ENCODE data around the gene PCP4.

The PCP4 gene

DNA sequence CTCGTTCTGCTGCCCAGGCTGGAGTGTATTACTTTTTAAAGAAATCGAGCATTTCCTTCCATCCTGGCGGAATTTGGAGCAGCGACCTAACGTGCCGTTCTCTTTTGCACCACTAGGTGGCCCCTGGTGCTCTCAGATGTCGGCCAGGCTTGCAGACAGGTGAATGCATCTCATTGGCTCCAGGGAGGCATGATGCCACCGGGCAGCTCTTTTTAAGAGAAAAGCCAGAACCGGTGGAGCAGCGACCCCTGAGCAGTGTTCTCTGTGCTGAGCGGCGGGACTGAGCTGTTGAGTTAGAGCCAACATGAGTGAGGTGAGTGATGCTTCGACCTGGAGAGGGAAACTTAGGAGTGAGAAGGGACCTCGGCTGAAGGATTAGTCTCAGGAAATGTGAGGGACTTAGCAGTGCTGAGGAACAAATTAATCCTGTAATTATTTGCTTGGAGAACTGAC, at the start of gene PCP4:
PCP4 (plus strand) TSS at position 241 of the 453 bp plus-strand sequence; CDS start at position 305, 64 bp downstream.
- DNase-seq: peak; percentile 89

DNA sequence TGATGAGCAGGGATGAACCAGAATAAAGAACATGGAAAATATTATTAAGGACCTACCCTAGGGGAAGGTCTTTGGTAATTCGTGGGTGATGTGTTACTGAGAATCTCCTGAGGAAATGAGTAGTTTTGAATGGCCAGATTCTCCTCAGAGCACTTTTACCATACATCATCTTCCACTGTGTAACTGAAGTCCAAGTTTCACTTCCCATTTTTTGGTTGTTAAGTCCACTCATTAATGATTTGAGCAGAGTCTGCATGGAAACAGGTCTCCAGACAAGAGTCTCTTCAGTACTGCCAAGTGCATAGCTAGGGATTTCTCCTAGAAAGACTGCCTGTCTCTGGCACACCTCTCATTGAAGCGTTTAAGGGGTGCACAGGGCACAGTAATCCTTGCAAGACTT, 48.7 kb upstream of the PCP4 start:
- no peak for DNase-seq

DNA sequence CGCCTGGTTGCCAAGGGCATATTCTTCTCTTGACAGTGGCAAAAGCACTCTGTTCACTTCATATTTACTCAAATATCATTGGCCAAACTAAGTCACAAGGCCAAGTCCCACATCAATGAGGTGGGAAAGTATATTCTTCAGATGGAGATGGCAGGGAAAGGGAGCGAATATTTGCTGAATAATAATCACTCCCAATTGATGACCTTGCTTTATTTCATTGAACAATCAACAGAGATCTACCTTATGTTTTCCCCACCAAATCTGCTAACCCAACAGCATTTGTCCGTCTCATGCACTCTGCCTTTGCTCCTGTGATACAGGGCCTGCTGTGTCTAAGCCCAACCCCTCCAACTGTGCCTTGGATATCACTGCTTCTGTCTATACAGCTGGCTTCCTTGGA, 45.2 kb upstream of the PCP4 start:
- DNase-seq: peak; percentile 7

DNA sequence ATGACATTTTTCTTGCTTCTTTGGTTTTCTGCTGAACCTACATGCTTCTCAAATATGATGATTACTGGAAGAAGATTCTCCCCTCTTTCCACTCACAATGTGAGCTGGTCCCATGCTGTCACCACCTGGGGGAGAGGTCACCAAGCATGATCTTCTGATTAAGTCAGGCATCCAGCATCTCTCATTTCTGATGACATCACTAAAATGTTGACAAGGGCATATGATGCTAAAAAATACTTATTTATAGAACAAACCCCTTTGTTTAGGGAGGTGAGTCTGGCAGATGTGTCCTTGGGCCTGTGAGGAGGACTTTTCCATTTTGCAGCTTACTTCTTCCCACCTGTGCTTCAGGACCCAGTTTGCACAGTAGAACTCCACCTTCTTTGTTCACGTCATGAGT, 42.0 kb upstream of the PCP4 start:
- no peak for DNase-seq

DNA sequence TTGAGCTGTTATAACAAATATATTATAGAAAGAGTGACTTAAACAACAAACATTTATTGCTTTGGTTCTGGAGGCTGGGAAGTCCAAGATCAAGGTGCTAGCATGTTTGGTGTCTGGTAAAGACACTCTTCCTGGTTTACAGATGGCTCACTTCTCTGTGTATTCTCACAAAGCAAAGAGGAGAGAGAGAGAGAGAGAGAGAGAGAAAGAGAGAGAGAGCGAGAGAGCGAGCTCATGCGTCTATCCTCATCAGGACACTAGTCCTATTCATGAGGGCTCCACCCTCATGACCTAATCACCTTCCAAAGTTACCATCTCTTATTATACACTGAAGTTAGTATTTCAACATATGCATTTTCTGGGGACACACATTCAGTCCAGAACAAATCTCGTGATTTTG, 32.7 kb upstream of the PCP4 start:
- DNase-seq: no peak

DNA sequence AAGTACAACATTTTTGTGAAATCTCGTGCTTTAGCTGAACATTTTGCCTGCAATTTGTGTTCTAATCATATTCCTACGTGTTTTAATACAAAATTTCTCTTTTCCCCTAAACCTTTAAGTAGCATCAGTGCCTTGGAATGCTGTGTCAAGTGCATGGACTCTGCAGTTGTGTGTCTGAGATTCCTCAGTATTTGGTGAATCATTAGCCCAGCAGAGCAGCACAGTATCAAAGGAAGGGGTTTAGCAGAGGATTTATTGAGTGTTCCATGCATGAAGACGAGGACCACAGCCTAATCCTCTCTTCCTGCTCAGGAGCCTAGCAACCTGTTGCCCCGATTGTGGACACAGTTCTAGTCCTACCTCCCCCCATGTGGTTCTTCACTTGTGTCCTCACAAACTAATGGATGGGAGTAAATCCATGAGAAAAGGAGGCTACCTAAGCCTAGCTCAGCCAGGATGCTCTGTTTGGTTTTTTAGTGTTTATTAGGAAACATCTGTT, 29.3 kb upstream of the PCP4 start:
- DNase-seq: no peak

DNA sequence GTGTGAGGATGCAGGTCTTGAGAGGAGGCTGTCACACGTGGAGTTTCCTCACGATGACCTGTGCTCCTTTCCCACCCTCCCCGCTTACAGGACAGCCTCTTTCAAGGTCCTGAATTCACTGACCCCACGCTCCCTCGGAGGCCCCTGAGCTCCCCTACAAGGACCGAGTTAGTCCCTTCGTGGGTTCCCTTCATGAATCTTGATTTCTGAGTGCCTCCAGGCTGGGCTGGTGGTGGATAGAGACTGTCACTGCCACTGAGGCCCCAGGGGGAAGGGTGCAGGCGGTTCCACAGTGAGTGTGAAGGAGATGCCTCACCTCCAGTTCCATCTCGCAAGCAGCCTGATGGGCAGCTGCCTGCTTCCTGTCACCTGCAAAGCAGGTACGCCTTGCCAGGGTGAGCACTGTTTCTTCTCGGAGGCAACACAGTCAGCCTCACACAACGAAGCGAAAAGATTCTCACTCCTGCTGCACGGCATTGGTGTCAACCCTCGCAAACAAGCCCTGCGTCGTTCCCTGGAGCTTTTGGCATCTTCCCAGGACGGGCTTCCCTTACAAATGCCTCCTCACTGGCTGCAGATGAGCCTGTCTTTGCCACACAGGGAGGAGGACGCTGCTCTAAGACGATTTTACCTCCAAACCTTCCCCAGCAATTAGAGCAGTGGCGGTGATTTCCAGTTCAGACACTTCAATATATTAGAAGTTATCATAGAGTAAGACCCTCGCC, 26.7 kb upstream of the PCP4 start:
- no peak for DNase-seq

DNA sequence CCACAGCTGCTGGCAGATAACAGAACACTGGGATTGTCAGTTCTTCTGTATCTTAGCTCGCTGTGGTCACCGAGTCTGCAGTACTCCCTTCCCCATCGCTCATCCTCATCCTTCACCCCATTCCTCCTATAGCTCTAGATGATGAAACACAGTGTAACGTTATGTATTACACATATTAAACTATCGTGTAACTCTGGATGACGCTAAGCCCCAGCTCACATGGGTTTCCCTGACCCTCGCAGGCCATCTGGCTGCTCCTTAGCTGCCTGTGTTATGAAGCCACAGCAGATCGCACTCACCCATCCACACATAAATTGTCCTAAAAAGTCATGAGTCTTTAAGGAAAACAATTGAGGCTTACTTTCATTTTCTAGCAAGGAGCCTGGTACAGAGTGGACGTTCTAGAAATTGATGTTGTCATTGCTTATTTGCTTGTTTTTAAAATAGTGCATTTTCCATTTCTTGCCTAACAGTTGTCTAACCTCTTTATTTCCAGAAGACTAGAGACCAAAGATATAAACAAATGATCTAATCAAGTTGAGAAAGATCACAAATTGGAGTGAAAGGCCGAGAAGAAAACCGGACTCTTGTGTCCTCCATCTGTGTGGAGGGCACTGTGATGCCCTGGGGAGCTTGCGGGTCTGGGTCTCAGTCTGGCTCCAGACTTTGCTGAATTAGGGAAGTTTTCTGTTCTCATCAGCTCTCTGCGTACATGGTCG, 24.3 kb upstream of the PCP4 start:
- DNase-seq: no peak

DNA sequence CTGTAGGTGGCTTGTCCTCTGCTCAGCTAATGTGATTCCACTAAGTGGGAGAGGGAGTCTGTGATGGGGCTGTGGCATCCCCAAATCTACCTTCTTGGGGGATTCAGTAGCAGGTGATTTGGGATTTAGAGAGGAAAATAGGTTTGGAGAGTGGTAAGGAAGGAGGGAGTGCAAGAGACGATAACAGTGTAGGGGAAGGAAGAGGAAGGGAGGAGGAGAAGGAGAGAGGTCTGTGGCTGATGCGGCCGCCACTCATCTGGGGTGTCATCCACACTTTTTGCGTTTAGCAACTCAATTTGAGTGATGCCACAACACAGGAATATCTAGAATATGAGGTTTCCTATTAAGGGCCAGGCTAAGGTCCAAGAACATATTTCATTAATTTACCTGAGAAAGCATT, 23.8 kb upstream of the PCP4 start:
- no peak for DNase-seq

DNA sequence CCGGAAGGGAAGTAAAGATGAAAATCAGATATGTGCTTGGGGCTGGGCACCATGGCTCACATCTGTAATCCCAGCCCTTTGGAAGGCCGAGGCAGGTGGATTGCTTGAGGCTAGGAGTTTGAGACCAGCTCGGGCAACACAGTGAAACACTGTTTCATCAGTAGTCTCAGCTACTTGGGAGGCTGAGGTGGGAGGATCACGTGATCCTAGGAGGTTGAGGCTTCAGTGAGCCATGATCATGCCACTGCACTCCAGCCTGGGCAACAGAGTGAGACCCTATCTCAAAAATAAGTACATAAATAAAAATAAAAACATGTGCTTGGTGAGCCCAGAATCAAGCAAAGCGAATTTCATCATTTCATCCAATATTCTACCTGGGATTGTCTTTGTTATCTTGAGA, 23.3 kb upstream of the PCP4 start:
- no peak for DNase-seq

DNA sequence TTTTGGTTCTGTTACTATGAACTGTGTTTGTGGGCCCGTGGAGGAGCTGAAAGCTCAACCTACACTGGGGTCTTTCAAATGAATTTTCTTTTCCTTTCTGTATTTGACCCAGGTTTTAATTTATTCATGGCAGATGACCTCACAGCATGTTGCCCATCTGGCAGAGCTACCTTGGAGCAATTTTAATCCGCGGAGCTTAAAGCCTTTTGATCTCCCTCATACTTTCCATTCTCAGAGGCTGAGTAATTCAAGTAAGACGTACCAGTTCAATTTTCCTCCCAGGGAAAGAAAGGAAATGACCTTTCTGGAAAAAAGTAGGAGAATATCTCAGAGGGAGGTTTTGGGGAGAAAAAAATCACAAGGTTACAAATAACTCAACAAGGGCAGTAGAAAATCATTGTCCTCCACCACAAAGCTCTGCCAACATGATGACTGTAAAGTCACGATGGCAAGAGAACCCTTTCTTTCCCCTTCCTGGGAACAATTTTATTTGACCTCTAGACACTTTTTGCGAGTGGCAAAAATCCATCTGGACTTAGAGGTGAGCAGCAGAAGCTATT, 21.6 kb upstream of the PCP4 start:
- peak; percentile 37 for DNase-seq

DNA sequence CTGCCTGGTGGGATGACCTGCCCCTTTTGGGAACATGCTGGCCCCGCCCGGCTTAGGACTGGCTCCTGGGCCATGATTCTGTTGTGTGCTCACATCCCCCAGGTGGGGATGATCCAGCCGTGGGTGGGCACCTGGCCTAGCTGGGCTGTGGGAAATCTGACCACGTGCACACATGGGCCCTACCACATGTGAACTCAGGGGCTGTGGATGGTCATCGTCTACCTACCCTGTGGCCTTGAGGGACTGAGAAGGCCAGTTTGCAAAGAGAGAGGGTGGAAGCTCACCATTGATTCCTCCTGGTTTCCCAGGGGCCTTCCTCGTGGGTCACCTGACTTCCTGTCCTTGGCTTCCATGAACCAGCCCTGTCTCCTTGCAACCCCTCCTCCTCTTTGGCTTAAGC, 19.4 kb upstream of the PCP4 start:
- DNase-seq: no peak

DNA sequence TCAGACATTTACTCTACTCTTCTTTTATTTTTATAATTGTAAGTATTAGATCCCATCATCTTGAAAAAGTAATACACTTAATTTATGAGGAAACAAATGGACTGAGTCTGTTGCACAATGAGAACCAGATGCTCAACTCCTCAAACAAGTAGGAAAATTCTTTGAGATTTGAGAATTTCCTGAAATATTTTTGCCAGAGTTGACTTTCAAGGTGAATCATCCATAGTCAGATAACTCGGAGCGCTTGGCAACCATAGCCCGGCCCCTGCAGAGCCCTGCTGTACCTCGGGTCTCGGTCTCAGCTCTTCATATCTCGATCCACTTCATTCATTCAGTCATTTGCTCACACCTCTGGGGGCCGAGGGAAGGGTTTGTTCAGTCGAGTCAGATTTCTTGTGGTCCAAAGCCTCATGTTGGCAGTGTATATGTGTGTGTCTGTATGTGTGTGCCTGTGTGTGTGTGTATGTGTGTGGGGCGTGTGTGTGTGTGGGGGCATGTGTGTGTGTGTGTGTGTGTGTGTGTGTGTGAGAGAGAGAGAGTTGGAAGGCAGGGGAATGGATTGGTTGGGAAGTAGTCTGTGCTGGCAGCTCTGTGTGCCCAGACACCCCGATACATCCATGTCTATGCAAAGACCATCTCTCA, 18.1 kb upstream of the PCP4 start:
- no peak for DNase-seq

DNA sequence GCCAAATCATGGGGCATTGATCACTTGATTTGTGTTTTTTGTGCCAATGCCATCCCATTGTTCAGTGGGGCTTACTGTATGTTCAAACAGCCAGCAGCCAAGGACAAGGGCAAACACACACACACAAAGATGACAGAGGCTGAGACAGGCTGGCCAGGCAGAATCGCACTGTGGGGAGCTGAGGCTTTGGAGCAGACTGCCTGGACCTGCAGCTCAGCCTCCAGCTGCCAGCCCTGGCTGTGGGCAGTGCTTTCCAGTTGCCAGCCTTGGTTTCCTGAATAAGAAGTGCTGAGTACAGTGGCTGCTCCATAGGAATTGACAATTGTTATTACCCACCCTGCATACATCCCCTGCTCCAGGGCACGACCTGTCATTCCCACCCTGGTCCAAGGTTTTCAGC, 16.9 kb upstream of the PCP4 start:
- peak; percentile 54 for DNase-seq

DNA sequence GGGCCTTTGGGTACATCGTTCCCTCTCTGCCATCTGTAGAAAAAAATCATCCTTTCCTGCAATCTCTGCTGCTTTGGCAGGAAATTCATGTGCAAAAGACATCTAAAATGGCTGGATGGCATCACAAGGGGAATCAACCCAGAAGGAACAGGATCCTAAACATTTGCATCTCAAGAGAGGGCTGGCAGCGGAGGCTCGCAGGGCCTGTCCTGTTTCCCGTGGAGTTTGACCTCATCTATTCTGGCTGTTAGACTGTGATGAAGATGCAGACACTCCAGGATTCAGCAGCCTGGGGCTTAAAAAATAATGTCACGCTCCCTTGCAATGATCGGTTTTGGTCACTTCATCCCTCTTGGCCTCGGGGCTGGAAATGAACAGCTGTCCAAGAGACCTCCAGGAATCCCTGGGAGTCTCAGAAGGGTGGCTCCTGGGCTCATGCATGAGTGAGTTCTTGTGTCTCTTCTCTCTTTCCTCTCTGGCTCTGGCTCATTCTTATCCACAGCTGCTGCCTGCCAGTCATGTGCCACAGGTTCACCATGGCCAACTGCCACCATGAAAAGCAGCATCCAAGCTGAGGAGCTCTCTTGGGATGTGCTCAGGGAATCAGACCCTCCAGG, 16.1 kb upstream of the PCP4 start:
- no peak for DNase-seq

DNA sequence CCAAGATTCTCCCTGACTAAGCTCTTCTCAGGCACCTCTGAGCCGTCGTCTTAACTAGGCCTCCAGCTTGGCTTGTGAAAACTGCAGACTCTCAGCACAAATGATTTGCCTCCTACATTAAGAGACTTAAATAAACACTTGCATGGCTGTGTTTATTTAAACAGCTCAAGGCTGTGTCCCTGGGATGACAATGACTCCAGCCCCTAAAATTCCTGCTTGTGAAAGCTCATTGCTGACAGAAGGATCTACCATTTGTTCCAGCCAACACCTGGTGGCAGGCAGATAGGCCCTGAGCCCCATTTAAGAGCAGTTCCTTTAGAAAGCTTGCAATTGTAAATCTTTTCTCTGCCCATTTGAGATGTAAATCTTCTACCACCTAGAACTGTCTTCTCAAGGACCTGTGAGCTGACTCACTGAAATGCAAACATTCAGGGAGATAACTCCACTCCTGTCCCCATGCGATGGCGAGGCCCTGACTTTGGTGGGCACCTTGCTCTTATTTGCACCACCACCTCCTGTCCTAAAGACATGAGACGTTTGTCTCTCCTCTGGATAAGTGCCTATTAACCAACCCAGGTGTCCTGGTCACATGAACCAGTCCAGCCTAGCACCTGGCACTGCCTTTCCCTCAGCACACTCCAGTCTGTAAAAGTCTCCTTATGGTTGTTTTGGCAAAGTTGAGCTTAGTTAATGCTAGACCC, 15.1 kb upstream of the PCP4 start:
- peak; percentile 33 for DNase-seq

DNA sequence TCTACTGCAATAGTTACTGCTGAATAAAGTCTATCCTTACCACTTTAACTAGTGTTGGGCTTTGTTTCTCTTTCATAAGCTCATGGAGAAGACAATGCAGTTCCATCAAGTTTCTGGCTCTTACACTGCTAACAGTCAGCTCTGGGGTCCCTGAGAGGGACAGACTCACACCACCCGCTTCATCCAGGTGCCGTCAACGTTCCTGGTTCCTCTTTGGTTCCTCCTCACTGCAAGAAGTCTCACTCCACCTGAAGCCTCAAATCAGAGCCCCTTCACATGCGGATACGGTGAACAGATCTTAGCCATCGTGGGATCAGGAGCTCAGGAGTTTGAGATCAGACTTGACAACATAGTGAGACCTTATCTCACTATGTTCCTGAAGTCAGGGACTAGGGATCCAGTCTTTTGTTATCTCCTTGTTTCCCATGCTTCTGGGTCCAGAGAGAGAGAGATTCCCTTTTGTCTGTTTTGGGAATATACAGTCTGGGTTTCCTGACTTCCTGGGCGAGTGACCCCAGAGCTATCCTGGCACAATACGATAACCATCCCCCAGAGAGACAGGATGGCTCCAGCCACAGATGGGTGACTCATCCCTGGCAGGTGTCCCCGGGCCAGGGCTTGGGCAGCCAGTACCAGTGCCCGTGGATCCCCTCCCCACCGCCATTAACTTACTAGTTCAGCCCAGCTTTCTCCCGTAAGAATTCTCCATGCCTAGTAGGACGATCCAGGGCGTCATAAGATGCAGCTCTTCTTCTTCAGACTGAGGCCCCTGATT, 14.3 kb upstream of the PCP4 start:
- DNase-seq: peak; percentile 4

DNA sequence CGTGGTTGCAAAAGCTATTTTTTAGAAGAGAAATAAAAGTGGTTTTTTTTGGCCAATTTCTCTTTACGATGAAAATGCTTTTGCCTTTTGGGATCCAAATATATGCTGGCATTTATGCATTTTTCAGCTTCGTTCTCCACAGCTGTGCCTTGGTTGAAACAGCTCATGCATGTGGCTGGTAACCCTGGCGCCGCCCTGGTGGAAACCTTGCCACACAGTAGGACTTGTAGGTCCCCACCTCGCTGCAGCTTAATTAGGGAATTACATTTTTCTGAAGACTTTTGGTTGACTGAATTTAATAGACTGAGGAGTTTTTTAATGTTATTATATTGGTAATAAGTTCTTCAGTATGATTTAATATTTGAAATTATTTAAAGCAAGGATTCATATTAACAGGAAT, 12.7 kb upstream of the PCP4 start:
- DNase-seq: no peak

DNA sequence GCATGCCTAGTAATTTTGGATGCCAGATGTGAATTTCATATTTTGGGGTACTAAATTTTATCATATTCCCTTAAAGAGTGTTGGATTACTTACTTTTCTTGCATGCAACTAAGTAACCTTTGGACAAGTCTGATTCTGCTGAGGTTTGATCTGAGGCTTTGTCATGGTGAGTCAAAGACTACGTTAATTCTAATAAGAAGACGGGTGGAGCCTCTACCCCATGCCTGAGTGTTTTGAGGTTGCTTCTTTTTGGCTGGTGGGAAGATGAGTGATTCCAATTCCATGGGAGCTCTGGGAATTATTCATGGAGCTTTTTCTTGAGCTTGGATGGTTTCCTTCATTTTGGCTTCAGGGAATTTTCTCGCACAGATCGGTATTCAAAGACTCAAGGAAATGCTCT, 11.6 kb upstream of the PCP4 start:
- no peak for DNase-seq

DNA sequence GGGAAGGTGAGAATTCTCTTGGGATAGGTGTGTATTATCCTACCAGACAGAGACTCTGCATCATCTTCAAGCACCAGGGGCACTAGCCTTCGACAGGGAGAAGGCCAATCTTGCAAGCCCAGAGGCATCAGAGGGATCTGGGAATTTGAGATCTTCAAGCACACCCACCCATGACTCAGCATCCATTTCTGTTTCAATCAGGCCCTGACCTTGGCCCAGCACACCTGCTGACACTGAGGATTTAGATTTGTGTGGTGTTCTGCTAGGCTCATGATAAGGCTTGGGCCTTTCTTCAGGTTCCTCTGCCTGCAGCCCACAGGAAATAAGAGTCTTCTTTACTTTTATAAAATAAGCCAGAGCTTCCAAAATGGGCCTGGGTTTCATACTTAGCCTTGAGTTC, 6.6 kb upstream of the PCP4 start:
- no peak for DNase-seq

DNA sequence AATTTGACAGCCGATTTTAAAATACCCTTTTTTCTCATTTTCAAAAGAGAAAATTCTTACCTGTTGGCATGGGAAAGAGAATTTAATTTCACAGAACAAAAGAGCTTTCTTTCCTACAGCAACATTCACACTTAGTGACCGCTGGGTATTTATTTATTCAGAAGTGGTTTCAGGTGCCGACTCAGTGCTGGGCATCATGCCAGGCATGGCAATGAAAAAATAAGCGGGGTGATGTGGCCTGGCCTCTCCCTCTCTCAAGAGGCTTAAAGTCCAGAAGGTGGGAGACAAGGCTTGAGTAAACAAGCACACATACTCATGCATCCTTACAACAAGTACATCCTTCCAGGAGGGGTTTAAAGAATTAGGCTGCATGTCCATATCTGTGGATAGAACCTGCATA, 4.1 kb upstream of the PCP4 start:
- DNase-seq: peak; percentile 48

DNA sequence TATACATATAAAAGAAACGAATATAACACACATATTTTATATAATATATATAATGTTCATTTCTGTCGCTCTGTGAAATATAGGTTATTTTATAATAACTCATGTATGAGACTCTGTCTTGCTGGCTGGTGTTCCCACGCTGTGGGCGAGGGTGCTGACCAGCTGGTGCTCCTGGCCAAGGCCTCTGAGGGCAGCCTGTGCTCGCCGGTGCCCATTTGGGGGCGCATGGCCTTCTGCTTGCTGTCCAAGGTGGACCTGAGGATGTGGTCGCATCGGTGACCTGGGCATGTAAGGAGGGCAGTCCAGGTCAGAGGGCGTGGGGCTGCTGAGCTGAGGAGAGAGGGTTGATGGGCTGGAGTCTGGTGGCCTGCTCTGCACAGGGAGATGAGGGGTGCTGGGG, 1.1 kb upstream of the PCP4 start:
- no peak for DNase-seq
